NCI-H2227 (cell line): Measurements from ENCODE around the gene NMB.

Experiments
- DNase-seq: peaks from one replicate; lab custom pipeline; 2025; ENCODE audit not compliant: unreplicated experiment; lab: John Stamatoyannopoulos, UW

NMB gene

GRCh38 chr15:84620626-84621025, 37.4 kb downstream of the NMB start:
- no peak for DNase-seq

GRCh38 chr15:84616235-84616634, 41.8 kb downstream of the NMB start:
- no peak for DNase-seq

- DNase-seq, result no peak
These were observed 46.4 kb downstream of the NMB start for GRCh38 chr15:84611631-84612030.

- DNase-seq, result no peak
These were observed 48.0 kb downstream of the NMB start for GRCh38 chr15:84609818-84610525.

GRCh38 chr15:84608707-84609284, 49.2 kb downstream of the NMB start:
- DNase-seq, result no peak

- no peak for DNase-seq
These were observed 51.3 kb downstream of the NMB start for GRCh38 chr15:84606653-84607120.

- DNase-seq, result no peak
These were observed 52.5 kb downstream of the NMB start for GRCh38 chr15:84605554-84605882.
